Subcutaneous adipose tissue (tissue), 4 donors: ENCODE results near the gene DUSP21. TPM values are rescaled to one million over a fixed set of nuclear protein-coding genes. Genes with fewer than 3 reads are reported as not detected.

Experiments used
- CTCF ChIP-seq: fragments of 450-650 bp; IDR thresholded peaks from one replicate; pipeline ENCODE4 v1.5.1; 2016; ENCODE audit warnings: low read depth, mild to moderate bottlenecking, control low read depth, antibody characterized with exemption, moderate library complexity
- total RNA-seq, 4 donors: library from RNA; depleted of rRNA; stranded (reverse); fragments of >200 nt; gene quantifications; one replicate each; pipeline ENCODE4 v1.1.0, GENCODE V29; 2016

Gene DUSP21
- total RNA-seq, 4 donors from 2014 or later, result not detected

DNA sequence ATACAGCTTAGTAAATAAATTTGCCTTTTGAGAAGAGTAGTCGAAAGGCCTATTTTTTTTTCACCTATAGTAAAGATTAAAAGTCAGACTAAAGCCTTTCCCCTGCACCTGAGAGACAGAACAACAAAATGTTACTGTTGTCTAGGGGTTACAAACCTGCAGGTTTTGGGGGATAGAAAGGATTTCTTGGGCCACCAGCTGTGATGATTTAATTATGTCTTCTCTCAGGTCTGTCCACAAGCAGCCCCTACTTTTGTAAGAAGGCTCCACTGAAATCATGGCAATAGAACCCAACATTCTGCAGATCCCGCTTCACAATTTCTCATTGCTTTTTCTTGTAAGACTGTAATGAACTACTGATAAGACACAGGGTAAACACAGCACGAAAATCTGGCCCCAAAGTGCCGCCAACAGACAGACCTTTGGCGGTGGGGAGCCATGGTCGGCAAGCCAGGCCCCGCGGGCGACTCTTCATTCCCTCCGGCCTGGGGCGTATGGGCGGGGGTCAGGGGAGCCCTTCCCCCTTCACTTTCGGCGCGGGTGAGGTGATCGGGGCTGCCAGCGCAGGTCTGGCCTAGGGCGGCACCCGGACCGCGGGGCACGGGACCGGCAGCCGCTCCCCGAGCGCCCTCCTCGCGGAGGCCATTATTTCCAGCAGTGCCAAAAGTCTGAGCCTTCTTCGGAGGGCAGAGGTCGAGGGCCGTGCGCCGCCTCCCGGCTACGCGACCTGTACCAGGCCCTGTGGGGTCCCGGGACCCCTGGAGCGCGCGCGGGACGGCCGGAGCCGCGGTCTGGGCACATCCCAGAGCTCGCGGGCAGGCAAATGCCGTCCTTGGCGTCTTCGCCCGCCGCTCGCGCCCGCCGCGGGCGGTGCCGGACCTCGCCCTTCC, 28.4 kb downstream of the DUSP21 start:
- no peak for TF ChIP-seq CTCF

GRCh38 chrX:44872821-44873414, 29.1 kb downstream of the DUSP21 start, which contains the start of gene KDM6A:
Gene KDM6A (plus strand): TSS chrX:44873188. CDS start chrX:44873552, 364 bp downstream.
- TF ChIP-seq CTCF, result no peak

GRCh38 chrX:44873415-44874276, 29.8 kb downstream of the DUSP21 start:
- TF ChIP-seq CTCF, result no peak

- TF ChIP-seq CTCF, result no peak
Observed at GRCh38 chrX:44874420-44875184, 30.8 kb downstream of the DUSP21 start.

- no peak for TF ChIP-seq CTCF
Observed at GRCh38 chrX:44875185-44875489, 31.3 kb downstream of the DUSP21 start.

- no peak for TF ChIP-seq CTCF
Observed at GRCh38 chrX:44876086-44876485, 32.3 kb downstream of the DUSP21 start.
